Kidney capillary endothelial cell (primary cell): ENCODE results near the gene MSH3.
A peak's percentile ranks its signal among the peaks of the same experiment; 100 is the strongest.
"Not testable (repeated sequence)": the region's sequence is repeated elsewhere in the genome, so short reads cannot be mapped to it uniquely, and the experiment has no call there.

Source experiments
- DNase-seq: peaks from one replicate; pipeline ENCODE4 v3.0.0-alpha.2; 2018; ENCODE audit warnings: low spot score

The MSH3 gene

GRCh38 chr5:80656425-80656824, 2.0 kb downstream of the MSH3 start:
- no peak for DNase-seq

GRCh38 chr5:80659106-80659505, 4.7 kb downstream of the MSH3 start:
- no peak for DNase-seq

DNA sequence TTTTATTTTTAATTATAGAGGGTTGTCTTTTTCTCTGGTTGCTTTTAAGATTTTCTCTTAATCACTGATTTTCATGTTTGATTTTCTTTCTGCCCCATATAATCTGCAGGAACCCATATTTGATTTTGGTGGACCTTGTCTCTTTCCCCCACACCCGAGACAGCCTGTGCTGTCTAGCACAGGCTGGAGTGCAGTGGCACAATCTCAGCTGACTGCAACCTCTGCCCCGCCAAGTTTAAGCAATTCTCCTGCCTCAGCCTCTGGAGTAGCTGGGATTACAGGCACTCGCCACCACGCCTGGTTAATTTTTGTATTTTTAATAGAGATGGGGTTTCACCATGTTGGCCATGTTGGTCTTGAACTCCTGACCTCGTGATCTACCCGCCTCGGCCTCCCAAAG, 6.2 kb downstream of the MSH3 start:
- not testable (repeated sequence) for DNase-seq

DNA sequence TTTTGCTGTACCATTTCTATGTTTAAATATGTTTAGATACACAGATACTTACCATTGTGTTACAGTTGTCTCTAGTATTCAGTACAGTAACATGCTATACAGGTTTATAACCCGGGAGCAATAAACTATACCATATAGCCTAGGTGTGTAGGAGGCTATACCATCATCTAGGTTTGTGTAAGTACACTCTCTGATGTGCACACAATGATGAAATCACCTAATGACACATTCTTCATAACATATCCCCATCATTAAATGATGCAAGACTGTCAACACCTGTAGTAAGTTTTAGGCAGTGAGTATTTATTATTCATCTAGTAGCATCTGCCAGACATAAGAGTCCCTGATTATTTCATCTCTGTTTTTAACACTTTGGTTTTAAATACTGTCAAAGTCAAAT, 7.7 kb downstream of the MSH3 start:
- no peak for DNase-seq

DNA sequence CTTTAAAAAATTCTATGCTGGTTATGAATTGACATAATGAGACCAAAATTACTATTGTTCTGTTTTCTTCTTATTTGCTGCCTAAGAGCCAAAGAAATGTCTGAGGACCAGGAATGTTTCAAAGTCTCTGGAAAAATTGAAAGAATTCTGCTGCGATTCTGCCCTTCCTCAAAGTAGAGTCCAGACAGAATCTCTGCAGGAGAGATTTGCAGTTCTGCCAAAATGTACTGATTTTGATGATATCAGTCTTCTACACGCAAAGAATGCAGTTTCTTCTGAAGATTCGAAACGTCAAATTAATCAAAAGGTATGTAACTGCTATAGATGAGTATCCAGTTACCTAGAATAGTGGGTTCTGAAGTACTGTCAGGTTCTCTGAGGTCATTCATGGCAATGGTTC, 10.6 kb downstream of the MSH3 start:
- no peak for DNase-seq

- DNase-seq = no peak
Observed at GRCh38 chr5:80667384-80667783, 12.9 kb downstream of the MSH3 start.

GRCh38 chr5:80668016-80668969, 13.8 kb downstream of the MSH3 start:
- no peak for DNase-seq

DNA sequence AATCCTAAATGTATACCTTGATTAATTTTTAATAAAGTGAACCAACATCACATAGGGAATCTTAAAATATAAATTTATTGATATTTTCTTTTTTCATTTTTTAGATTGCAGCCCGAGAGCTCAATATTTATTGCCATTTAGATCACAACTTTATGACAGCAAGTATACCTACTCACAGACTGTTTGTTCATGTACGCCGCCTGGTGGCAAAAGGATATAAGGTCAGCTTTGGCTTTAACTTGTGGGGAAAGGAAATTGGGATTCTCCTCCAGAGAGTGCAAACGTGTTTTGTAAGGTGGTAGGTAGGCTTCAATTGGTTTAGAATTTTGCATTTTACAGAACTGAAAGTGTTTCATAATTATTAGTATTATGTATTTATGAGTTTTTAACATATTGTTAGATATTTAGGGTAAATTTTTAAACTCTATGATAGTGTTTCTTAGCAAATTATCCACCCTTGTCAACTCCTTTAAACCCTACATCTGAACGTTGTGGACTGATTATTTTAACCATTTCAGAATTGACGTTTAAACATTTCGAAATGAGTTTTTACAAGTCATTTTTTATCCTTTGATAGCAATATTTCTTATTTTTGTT, 17.8 kb downstream of the MSH3 start:
- DNase-seq = peak; percentile 52

GRCh38 chr5:80676706-80677105, 22.3 kb downstream of the MSH3 start:
- no peak for DNase-seq

- DNase-seq = no peak
Observed at GRCh38 chr5:80686757-80687156, 32.3 kb downstream of the MSH3 start.

GRCh38 chr5:80688648-80689420, 34.4 kb downstream of the MSH3 start:
- DNase-seq = no peak

GRCh38 chr5:80689627-80690026, 35.2 kb downstream of the MSH3 start:
- no peak for DNase-seq

- DNase-seq = no peak
Observed at GRCh38 chr5:80695666-80696065, 41.2 kb downstream of the MSH3 start.

- DNase-seq = no peak
Observed at GRCh38 chr5:80696450-80696849, 42.0 kb downstream of the MSH3 start.

DNA sequence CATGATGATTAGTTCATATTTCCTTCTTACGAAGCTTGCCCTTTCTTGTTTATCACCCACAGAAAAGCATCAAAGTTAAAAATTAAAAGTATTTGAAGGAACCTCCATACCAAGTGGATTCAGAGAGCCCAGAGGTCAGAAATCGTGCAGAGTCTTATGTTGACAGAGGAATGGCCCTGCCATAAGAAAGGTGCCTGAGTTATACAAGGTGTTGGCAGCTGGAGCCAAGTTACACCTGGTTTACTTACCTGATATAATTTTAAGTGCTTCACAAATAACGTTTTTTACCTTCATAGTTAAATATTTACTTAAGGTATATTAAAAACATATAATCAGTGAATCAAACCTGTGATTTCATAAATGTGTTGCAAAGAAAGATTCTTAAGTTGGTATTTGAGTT, 42.6 kb downstream of the MSH3 start:
- no peak for DNase-seq

DNA sequence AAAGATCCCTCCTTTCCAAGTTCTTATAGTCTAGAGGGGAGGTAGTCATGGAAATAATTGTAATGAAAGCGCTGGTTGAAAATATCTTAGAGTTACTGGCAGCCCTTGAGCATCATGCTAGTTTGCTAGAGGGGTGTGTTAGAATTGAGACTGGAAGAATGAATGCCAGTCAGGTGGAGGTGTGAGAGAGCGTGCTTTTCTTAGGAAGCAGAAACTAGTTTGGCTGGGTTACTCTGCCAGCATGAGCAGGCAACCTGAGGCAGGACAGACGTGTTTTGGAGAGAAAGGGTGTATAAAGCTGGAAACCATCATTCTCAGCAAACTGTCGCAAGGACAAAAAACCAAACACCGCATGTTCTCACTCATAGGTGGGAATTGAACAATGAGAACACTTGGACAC, 43.9 kb downstream of the MSH3 start:
- no peak for DNase-seq

- no peak for DNase-seq
Observed at GRCh38 chr5:80701597-80701996, 47.1 kb downstream of the MSH3 start.

- no peak for DNase-seq
Observed at GRCh38 chr5:80703291-80703690, 48.8 kb downstream of the MSH3 start.

- DNase-seq = no peak
Observed at GRCh38 chr5:80703747-80704146, 49.3 kb downstream of the MSH3 start.

- DNase-seq = no peak
Observed at GRCh38 chr5:80704221-80704620, 49.8 kb downstream of the MSH3 start.

DNA sequence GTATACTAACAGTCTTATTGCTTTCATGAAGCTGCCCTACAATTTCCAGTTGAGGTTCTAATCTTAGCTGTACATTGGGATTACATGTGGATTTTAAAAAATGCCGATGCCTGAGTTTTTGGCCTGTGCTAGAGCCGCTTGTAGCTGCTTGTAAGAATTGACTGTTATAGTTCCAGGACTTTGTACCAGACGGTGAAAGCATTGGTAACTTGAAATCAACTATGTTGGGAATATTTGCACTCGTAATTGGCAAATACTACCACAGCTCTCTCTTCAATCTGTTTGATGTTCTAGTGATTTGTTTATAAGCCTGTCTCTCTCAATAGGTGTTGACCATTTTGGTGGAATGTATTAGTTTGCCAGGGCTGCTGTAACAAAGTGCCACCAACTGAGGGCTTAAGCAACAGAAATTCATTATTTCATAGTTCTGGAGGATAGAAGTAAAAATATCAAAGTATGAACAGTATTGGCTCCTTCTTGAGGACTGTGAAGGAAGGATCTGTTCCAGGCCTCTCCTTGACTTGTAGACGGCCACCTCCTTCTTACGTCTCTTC, 50.8 kb downstream of the MSH3 start:
- no peak for DNase-seq

DNA sequence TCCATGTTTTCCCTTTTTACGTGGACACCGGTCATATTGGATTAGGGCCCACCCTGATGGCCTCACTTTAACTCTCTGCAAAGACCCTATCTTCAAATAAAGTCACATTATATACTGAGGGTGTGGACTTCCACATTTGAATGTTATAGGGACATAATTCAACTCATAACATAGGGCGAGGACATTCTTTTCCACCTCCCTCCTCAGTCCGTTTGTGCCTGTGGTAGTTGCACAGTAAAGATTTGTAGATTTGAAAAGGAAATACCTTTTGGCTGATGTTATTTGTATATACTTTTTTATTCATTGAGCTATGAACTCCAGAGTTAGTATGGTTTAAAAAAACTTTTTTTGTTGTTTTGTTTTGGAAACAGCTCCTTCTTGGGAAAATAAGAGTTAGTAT, 51.3 kb downstream of the MSH3 start:
- no peak for DNase-seq
